ENCODE data around the gene OXA1L. TPM values are rescaled to one million over a fixed set of nuclear protein-coding genes. Genes with fewer than 3 reads are reported as not detected.
"Not testable (repeated sequence)": the region's sequence is repeated elsewhere in the genome, so short reads cannot be mapped to it uniquely, and the experiment has no call there.

Gene OXA1L
- total RNA-seq, 4 donors from 2014 or later = 64.3 to 83.6 (median 74.1) TPM

GRCh38 chr14:22798528-22798927 is 32.0 kb downstream of the OXA1L start:
- TF ChIP-seq POLR2A (IDR thresholded peaks at IDR 0.05) = no peak
- TF ChIP-seq, protein P1, sequence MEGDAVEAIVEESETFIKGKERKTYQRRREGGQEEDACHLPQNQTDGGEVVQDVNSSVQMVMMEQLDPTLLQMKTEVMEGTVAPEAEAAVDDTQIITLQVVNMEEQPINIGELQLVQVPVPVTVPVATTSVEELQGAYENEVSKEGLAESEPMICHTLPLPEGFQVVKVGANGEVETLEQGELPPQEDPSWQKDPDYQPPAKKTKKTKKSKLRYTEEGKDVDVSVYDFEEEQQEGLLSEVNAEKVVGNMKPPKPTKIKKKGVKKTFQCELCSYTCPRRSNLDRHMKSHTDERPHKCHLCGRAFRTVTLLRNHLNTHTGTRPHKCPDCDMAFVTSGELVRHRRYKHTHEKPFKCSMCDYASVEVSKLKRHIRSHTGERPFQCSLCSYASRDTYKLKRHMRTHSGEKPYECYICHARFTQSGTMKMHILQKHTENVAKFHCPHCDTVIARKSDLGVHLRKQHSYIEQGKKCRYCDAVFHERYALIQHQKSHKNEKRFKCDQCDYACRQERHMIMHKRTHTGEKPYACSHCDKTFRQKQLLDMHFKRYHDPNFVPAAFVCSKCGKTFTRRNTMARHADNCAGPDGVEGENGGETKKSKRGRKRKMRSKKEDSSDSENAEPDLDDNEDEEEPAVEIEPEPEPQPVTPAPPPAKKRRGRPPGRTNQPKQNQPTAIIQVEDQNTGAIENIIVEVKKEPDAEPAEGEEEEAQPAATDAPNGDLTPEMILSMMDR (IDR thresholded peaks at IDR 0.05) = no peak
- H3K4me3 ChIP-seq (ENCODE audit: low read depth, poor library complexity, severe bottlenecking) = no peak overlapping the region
- intact Hi-C loops (cut with DNase I; ENCODE audit: low total_unique reads) = no loop called here
- 62 to 67% methylated on average over 2 of the region's 2 CpGs for WGBS, 2 donors
- DNase-seq (ENCODE audit: low spot score in 2 of 2) = no peak

GRCh38 chr14:22800346-22800745 is 33.9 kb downstream of the OXA1L start:
- TF ChIP-seq, protein P1 (IDR thresholded peaks at IDR 0.05) = no peak
- no peak for TF ChIP-seq POLR2A (IDR thresholded peaks at IDR 0.05)
- H3K4me3 ChIP-seq (ENCODE audit: low read depth, poor library complexity, severe bottlenecking) = no peak overlapping the region
- intact Hi-C loops (cut with DNase I; ENCODE audit: low total_unique reads) = no loop called here
- no peak for DNase-seq (ENCODE audit: low spot score in 2 of 2)
- WGBS, 2 donors = 89 to 90% methylated on average over 10 of the region's 10 CpGs

DNA sequence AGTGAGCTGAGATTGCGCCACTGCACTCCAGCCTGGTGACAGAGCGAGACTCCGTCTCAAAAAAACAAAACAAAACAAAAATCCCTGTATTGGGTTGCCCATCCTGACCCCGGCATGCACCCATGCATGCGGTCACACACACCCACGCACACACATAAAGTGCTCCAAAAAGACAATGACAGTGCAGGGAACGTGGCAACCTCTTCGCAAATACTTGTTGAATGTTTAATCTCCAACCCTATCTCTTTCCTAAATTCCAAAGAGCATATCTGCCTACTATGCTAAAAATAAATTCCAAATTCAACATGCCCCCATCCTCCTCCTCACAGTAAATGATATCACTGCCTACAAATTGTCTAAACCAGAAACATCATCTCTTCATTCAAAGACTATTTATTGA is 35.2 kb downstream of the OXA1L start:
- TF ChIP-seq POLR2A (IDR thresholded peaks at IDR 0.05) = no peak
- TF ChIP-seq, protein P1 (IDR thresholded peaks at IDR 0.05) = no peak
- DNase-seq (ENCODE audit: low spot score in 2 of 2) = no peak
- WGBS, 2 donors = 88 to 91% methylated on average over 8 of the region's 8 CpGs
- intact Hi-C loops (cut with DNase I; ENCODE audit: low total_unique reads) = no loop called here
- H3K4me3 ChIP-seq (ENCODE audit: low read depth, poor library complexity, severe bottlenecking) = no peak overlapping the region

DNA sequence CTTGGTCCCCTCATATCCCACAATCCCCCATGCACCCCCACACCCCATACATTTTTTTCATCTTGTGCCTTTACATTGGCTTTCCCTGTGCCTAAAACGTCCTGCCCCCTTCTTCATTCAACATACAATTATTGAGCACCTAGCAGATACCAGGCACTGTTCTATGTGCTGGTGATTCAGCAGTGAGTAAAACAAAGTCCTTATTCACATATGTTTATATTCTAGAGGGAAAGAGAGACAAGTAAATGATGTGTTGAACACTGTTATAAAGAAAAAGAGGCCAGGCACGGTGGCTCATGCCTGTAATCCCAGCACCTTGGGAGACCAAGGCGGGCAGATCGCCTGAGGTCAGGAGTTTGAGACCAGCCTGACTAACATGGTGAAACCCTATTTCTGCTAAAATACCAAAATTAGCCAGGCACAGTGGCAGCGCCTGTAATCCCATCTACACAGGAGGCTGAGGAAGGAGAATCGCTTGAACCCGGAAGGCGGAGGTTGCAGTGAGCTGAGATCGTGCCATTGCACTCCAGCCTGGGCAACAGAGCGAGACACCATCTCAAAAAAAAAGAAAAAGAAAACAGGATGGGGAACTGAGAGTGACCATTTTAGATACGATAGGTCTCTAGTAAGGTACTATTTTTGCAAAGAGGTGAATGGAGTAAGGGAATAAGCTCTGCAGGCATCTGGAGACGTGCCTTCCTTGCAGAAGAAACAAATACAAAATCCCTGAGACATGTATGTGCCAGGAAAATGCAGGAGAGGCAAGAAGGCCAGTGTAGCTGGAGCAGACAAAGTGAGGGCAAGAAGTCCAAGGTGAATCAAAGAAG is 36.6 kb downstream of the OXA1L start:
- 81 to 86% methylated on average over 12 of the region's 12 CpGs for WGBS, 2 donors
- DNase-seq (ENCODE audit: low spot score in 2 of 2) = no peak
- intact Hi-C loops (cut with DNase I; ENCODE audit: low total_unique reads) = no loop called here
- no peak overlapping the region for H3K4me3 ChIP-seq (ENCODE audit: low read depth, poor library complexity, severe bottlenecking)
- TF ChIP-seq, protein P1 (IDR thresholded peaks at IDR 0.05) = no peak
- TF ChIP-seq POLR2A (IDR thresholded peaks at IDR 0.05) = no peak

GRCh38 chr14:22803687-22803974 is 37.1 kb downstream of the OXA1L start:
- 84 to 86% methylated on average over 3 of the region's 3 CpGs for WGBS, 2 donors
- TF ChIP-seq POLR2A (IDR thresholded peaks at IDR 0.05) = no peak
- TF ChIP-seq, protein P1 (IDR thresholded peaks at IDR 0.05) = no peak
- intact Hi-C loops (cut with DNase I; ENCODE audit: low total_unique reads) = no loop called here
- no peak overlapping the region for H3K4me3 ChIP-seq (ENCODE audit: low read depth, poor library complexity, severe bottlenecking)
- no peak for DNase-seq (ENCODE audit: low spot score in 2 of 2)

- WGBS, 2 donors = 93 to 95% methylated on average over 4 of the region's 4 CpGs
- DNase-seq (ENCODE audit: low spot score in 2 of 2); intact Hi-C loops (cut with DNase I; ENCODE audit: low total_unique reads); H3K4me3 ChIP-seq (ENCODE audit: low read depth, poor library complexity, severe bottlenecking): not testable (repeated sequence)
These were observed 38.7 kb downstream of the OXA1L start for GRCh38 chr14:22805235-22805634.
